Fibroblast of upper back skin (primary cell): Measurements from ENCODE around the gene CHTOP.
A peak's percentile ranks its signal among the peaks of the same experiment; 100 is the strongest.
"Not testable (repeated sequence)": the region's sequence is repeated elsewhere in the genome, so short reads cannot be mapped to it uniquely, and the experiment has no call there.

ENCODE experiments used
- DNase-seq: peaks from one replicate; pipeline ENCODE4 v3.0.0-alpha.2; 2013

CHTOP gene

GRCh38 chr1:153667439-153667838 lies 33.6 kb downstream of the CHTOP start:
- no peak for DNase-seq

DNA sequence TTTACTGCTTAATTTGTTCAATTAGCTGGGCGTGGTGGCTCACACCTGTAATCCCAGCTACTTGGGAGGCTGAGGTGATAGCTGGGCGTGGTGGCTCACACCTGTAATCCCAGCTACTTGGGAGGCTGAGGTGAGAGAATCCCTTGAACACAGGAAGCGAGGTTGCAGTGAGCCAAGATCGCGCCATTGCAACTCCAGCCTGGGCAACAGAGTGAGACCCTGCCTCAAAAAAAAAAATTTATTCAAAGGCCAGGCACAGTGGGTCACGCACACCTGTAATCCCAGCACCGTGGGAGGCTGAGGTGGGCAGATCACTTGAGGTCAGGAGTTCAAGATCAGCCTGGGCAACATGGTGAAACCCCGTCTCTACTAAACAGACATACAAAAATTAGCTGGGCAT lies 34.8 kb downstream of the CHTOP start:
- DNase-seq, result not testable (repeated sequence)

DNA sequence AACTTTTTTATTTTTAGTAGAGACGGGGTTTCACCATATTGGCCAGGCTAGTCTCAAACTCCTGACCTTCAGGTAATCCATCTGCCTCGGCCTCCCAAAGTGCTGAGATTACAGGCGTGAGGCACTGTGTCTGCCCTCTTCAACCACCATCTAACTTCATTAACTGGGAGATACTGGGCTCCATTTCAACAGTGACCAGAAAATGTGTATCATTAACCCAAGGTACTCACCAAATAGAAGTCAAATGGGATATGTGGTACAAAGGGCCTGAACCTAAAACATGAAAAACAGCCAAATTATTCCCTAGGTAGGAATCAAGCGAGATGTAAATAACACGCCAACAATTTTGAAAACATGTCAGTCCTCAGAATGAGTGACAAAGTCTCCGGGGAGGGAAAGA lies 35.7 kb downstream of the CHTOP start:
- DNase-seq, result no peak

GRCh38 chr1:153670257-153670858 lies 36.5 kb downstream of the CHTOP start:
- DNase-seq, result no peak

DNA sequence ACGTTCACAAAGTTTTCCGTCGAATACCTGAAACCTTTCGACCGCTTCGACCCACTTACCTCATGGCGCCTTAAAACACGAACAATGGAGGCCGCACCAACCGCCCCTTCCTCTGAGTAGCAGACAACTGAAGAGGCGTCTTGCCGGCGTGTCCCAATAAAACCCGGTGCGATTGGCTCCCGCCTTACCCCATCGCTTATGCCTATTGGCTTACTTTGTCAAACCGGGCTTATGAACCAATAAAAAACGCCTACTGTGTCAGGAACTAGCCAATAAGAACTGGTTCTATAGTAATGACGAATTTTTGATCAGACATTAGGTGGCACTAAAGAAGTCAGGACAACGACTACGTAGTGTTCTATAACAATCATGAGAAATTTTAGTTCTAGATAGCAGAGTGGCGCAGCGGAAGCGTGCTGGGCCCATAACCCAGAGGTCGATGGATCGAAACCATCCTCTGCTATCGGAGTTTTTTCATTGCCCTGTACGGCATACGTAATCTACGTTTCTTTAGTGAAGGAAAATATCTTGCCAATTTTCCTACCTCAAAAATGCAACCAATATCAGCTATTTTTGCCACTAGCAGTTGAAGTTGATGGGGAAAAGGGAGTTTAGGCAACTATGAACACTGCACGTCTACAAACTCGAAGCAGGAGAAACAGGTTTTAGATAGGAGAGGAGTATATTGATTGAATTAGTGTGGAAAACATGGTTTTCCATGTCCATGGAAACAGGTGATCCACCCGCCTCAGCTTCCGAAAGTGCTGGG lies 37.2 kb downstream of the CHTOP start, which contains the start of gene ILF2:
Gene ILF2, minus strand, starts transcription at position 135 of the 769 bp plus-strand sequence. Its CDS starts 71 bp downstream, at position 64.
- peak; percentile 100 for DNase-seq

GRCh38 chr1:153671628-153672353 lies 37.9 kb downstream of the CHTOP start:
- not testable (repeated sequence) for DNase-seq

GRCh38 chr1:153673511-153673910 lies 39.6 kb downstream of the CHTOP start:
- no peak for DNase-seq

DNA sequence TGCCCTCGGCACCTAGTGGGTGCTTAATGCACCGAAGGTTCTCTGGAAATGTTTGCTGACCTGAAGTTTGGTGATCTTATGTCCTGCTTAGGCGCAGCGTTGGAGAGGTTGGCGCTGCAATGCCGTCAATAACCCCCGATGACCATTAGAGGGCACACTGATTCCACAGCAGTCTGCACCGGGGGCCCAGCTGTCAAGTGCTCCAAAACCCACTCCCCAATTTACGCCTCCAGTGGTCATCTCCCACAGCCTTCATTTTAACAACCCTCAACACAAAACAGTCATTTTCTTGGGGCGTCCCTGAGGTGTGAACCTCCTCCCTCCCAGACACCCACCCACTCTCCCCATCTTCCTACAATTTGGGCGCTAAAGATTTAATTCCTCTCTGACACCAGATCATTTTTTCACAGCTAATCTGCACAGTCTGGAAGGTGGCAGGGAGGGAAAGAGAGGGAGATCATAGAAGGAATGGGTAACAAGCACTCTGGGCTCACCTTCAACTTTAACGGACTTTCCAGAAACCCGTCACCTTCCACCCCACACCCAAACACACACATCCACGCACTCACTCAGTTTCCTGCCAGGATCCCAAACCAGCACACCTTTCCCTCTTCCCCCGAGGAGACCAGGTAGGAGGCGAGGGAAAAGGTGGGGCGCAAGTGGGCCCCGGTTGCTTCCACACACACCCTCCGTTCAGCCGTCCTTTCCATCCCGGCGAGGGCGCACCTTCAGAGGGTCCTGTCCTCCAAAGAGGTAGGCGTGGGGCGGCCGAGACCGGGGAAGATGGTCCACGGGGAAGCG lies 44.1 kb downstream of the CHTOP start:
- peak; percentile 38 for DNase-seq

DNA sequence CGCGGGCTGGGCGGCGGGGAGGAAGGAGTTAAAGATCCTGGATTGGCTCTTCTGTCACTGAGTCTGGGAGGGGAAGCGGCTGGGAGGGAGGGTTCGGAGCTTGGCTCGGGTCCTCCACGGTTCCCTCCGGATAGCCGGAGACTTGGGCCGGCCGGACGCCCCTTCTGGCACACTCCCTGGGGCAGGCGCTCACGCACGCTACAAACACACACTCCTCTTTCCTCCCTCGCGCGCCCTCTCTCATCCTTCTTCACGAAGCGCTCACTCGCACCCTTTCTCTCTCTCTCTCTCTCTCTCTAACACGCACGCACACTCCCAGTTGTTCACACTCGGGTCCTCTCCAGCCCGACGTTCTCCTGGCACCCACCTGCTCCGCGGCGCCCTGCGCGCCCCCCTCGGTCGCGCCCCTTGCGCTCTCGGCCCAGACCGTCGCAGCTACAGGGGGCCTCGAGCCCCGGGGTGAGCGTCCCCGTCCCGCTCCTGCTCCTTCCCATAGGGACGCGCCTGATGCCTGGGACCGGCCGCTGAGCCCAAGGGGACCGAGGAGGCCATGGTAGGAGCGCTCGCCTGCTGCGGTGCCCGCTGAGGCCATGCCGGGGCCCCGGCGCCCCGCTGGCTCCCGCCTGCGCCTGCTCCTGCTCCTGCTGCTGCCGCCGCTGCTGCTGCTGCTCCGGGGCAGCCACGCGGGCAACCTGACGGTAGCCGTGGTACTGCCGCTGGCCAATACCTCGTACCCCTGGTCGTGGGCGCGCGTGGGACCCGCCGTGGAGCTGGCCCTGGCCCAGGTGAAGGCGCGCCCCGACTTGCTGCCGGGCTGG lies 44.9 kb downstream of the CHTOP start, which contains the start of gene NPR1:
Gene NPR1, plus strand, starts transcription at position 170 of the 818 bp plus-strand sequence. Its CDS starts 421 bp downstream, at position 591.
- no peak for DNase-seq

DNA sequence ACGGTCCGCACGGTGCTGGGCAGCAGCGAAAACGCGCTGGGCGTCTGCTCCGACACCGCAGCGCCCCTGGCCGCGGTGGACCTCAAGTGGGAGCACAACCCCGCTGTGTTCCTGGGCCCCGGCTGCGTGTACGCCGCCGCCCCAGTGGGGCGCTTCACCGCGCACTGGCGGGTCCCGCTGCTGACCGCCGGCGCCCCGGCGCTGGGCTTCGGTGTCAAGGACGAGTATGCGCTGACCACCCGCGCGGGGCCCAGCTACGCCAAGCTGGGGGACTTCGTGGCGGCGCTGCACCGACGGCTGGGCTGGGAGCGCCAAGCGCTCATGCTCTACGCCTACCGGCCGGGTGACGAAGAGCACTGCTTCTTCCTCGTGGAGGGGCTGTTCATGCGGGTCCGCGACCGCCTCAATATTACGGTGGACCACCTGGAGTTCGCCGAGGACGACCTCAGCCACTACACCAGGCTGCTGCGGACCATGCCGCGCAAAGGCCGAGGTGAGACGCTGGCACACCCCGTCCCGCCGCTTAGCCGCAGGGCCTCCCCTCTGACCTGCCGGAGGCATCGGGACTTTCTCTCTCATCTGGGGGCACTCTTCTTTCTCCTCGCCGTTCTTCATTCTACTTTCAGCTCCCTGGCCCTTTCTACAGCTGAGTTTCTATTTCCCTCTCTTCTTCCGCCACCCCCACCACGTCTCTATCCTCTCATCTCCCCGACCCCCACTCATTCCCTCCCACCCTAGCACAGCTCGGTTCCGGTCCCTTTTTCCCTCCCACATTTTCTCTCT lies 45.7 kb downstream of the CHTOP start:
- DNase-seq, result no peak

DNA sequence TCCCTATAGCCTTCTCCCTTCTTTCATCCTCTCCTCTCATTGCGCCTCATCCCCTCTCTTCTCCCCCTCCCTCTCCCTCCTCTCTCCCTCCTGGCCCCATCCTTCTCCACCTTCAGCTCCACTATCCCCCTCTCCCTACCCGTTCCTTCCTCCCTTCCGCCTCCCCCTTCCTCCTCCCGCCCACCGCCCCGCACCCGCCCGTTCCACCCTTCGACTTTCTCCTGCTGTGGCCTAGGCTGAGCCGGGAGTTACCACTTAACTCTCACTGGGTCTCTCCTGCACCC lies 46.2 kb downstream of the CHTOP start:
- no peak for DNase-seq

GRCh38 chr1:153682730-153683129 lies 48.9 kb downstream of the CHTOP start:
- no peak for DNase-seq

DNA sequence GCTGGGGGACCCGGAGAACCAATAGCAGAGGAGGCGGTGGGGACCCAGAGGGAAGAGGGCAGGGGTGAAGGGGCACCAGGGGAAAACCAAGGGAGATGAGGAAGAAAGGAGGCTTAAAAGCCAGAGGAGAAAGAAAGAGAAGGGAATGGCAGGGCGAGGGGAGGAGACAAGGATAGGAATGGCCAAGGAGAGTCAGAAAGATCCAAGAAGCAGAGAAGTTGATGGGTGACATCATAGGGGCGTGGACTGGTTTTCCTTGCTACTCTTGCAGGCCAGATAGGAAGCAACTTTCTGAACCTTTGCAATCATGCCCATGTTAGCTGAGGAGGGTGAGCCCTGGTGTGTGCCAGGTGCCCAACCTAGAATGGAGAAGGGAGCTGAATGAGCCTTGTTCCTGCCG lies 50.0 kb downstream of the CHTOP start:
- no peak for DNase-seq

DNA sequence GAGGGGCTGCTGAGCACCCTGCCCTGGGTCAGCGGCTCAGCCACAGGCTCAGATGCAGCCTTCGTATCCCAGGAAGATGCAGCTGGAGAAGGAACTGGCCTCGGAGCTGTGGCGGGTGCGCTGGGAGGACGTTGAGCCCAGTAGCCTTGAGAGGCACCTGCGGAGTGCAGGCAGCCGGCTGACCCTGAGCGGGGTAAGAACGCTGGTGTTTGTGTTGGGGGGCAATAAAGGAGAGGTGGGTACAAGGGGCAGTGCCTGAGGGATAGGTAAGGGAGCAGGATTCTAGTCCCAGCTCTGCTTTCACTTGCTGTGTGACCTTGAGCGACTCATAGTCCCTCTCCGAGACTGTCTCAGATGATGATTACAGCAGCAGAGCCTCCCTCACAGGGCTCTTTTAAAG lies 51.0 kb downstream of the CHTOP start:
- DNase-seq, result no peak

GRCh38 chr1:153685544-153686340 lies 51.9 kb downstream of the CHTOP start:
- no peak for DNase-seq

- no peak for DNase-seq
Observed at GRCh38 chr1:153687346-153688125, 53.7 kb downstream of the CHTOP start.

GRCh38 chr1:153688276-153688675 lies 54.4 kb downstream of the CHTOP start:
- no peak for DNase-seq

DNA sequence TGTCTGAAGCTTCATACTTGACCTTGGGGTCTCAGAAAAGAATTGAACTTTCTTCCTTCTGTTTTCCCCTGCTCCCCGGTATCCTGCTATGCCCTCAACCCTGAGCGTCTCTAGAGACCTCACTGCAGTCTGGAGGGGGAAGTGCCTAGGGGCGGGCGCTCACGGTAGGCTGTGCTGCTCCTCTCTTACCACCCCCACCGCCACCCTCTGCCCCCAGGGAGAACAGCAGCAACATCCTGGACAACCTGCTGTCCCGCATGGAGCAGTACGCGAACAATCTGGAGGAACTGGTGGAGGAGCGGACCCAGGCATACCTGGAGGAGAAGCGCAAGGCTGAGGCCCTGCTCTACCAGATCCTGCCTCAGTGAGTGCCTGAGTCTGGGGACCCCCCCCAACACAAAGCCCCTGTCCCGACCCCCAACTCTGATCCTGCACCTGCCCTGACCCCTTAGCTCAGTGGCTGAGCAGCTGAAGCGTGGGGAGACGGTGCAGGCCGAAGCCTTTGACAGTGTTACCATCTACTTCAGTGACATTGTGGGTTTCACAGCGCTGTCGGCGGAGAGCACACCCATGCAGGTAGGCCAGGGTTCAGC lies 55.0 kb downstream of the CHTOP start:
- DNase-seq, result no peak

DNA sequence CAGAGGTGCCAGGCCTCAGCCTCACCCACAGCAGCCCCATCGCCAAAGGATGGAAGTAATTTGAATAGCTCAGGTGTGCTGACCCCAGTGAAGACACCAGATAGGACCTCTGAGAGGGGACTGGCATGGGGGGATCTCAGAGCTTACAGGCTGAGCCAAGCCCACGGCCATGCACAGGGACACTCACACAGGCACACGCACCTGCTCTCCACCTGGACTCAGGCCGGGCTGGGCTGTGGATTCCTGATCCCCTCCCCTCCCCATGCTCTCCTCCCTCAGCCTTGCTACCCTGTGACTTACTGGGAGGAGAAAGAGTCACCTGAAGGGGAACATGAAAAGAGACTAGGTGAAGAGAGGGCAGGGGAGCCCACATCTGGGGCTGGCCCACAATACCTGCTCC lies 59.6 kb downstream of the CHTOP start:
- no peak for DNase-seq
